Activated naive CD4-positive, alpha-beta T cell (primary cell): ENCODE measurements around the gene DHRS7C.

ENCODE experiments used
- DNase-seq, 4 experiments: peaks; one replicate each; lab custom pipeline; 2025; lab: John Stamatoyannopoulos, UW

Gene DHRS7C

GRCh38 chr17:9766970-9767369 is 24.4 kb downstream of the DHRS7C start:
- DNase-seq, result no peak

GRCh38 chr17:9765322-9765721 is 26.1 kb downstream of the DHRS7C start:
- DNase-seq, result no peak

GRCh38 chr17:9763643-9764042 is 27.7 kb downstream of the DHRS7C start:
- DNase-seq, result no peak

GRCh38 chr17:9760266-9760665 is 31.1 kb downstream of the DHRS7C start:
- no peak for DNase-seq

- DNase-seq, result no peak
Observed at GRCh38 chr17:9755083-9755482, 36.3 kb downstream of the DHRS7C start.

GRCh38 chr17:9750524-9750923 is 40.9 kb downstream of the DHRS7C start:
- DNase-seq, result no peak

- no peak for DNase-seq
Observed at GRCh38 chr17:9729735-9730420, 61.5 kb downstream of the DHRS7C start.

GRCh38 chr17:9729034-9729650 is 62.2 kb downstream of the DHRS7C start:
- no peak for DNase-seq

GRCh38 chr17:9728564-9728963 is 62.8 kb downstream of the DHRS7C start:
- DNase-seq, result no peak

GRCh38 chr17:9728005-9728404 is 63.4 kb downstream of the DHRS7C start:
- no peak for DNase-seq

GRCh38 chr17:9726291-9726690 is 65.1 kb downstream of the DHRS7C start:
- no peak for DNase-seq

- no peak for DNase-seq
Observed at GRCh38 chr17:9725575-9725974, 65.8 kb downstream of the DHRS7C start.
